OCI-LY1 (cell line): Measurements from ENCODE around the gene ESR2.

Source experiments
- H2AFZ ChIP-seq: fragments of 200-600 bp; sonication (generic), shearing (Covaris generic); 2 replicates; pipeline ENCODE4 v1.6.0; 2014; ENCODE audit warnings: antibody characterized with exemption, mild to moderate bottlenecking, low read length
- H3F3A ChIP-seq: fragments of 200-600 bp; sonication (generic), shearing (Covaris generic); 2 replicates; pipeline ENCODE4 v1.6.0; 2014; ENCODE audit warnings: mild to moderate bottlenecking, antibody characterized with exemption, low read length, moderate library complexity; ENCODE audit not compliant: insufficient read depth
- H3K27ac ChIP-seq: fragments of 200-600 bp; sonication (generic); 2 replicates; pipeline ENCODE4 v1.5.1; 2014; ENCODE audit warnings: low read length, mixed run types, mild to moderate bottlenecking, low read depth; ENCODE audit not compliant: poor library complexity, severe bottlenecking
- H3K27me3 ChIP-seq: fragments of 200-600 bp; sonication (generic); 2 replicates; pipeline ENCODE4 v1.6.0; 2014; ENCODE audit warnings: antibody characterized with exemption, mild to moderate bottlenecking, low read length, moderate library complexity; ENCODE audit not compliant: insufficient read depth
- H3K36me3 ChIP-seq: fragments of 200-600 bp; sonication (generic); 2 replicates; pipeline ENCODE4 v1.6.1; 2014; ENCODE audit warnings: mild to moderate bottlenecking, antibody characterized with exemption, low read length, moderate library complexity, mixed read lengths; ENCODE audit not compliant: insufficient read depth
- H3K4me1 ChIP-seq: fragments of 200-600 bp; sonication (generic); 2 replicates; pipeline ENCODE4 v1.5.1; 2014; ENCODE audit warnings: mild to moderate bottlenecking, low read length, moderate library complexity; ENCODE audit not compliant: insufficient read depth, severe bottlenecking
- H3K4me2 ChIP-seq: fragments of 200-600 bp; sonication (generic), shearing (Covaris generic); 2 replicates; pipeline ENCODE4 v1.6.1; 2014; ENCODE audit warnings: low read length
- H3K4me3 ChIP-seq: fragments of 200-600 bp; sonication (generic); 2 replicates; pipeline ENCODE4 v1.5.1; 2014; ENCODE audit warnings: low read length, low read depth, mild to moderate bottlenecking, mixed read lengths; ENCODE audit not compliant: poor library complexity, severe bottlenecking
- H3K79me2 ChIP-seq: fragments of 200-600 bp; shearing (Covaris generic); 2 replicates; pipeline ENCODE4 v1.6.1; 2016; ENCODE audit warnings: mixed run types, low read length, mixed read lengths; ENCODE audit not compliant: insufficient read depth
- H3K9ac ChIP-seq: fragments of 200-600 bp; sonication (generic), shearing (Covaris generic); 2 replicates; pipeline ENCODE4 v1.6.1; 2014; ENCODE audit warnings: mild to moderate bottlenecking, low read length, mixed read lengths
- H3K9me2 ChIP-seq: fragments of 200-600 bp; sonication (generic), shearing (Covaris generic); 2 replicates; pipeline ENCODE4 v1.6.1; 2014; ENCODE audit warnings: low read depth, mild to moderate bottlenecking, low read length, mixed read lengths
- H3K9me3 ChIP-seq: fragments of 200-600 bp; shearing (Covaris generic); 2 replicates; pipeline ENCODE4 v1.6.1; 2014; ENCODE audit warnings: low read length, mixed read lengths
- H4K20me1 ChIP-seq: fragments of 200-600 bp; sonication (generic), shearing (Covaris generic); 2 replicates; pipeline ENCODE4 v1.6.0; 2016; ENCODE audit warnings: mild to moderate bottlenecking, low read length; ENCODE audit not compliant: insufficient read depth
- EZH2 ChIP-seq: fragments of 200-600 bp; sonication (generic), shearing (Covaris generic); IDR thresholded peaks from 2 replicates; pipeline ENCODE4 v1.8.0; 2017; ENCODE audit warnings: borderline replicate concordance, mixed run types, mild to moderate bottlenecking, antibody characterized with exemption, low read length, moderate library complexity, mixed read lengths
- TF ChIP-seq, protein P1 (sequence below): fragments of 200-600 bp; sonication (generic), shearing (Covaris generic); IDR thresholded peaks from 2 replicates; pipeline ENCODE4 v1.5.1; 2017; ENCODE audit warnings: mild to moderate bottlenecking, antibody characterized with exemption, low read length, moderate library complexity, mixed read lengths

ESR2 gene

GRCh38 chr14:64158608-64159007 lies 135.6 kb downstream of the ESR2 start:
- Histone ChIP-seq H3K4me3 (no peak overlapping the region), H3K9me2 (no peaks in the 10 kb centered on the region), H4K20me1 (no peaks in the 10 kb centered on the region), H3K4me1 (no peaks in the 10 kb centered on the region), H3K9ac (no peak overlapping the region), H3K27ac (no peak overlapping the region), H3K36me3 (peaks cover 86% of the 10 kb centered on the region), H3K27me3 (no peaks in the 10 kb centered on the region), H3K79me2 (no peaks in the 10 kb centered on the region), H3K4me2 (no peak overlapping the region), H3F3A (no peaks in the 10 kb centered on the region), H2AFZ (no peak overlapping the region), H3K9me3 (no peaks in the 10 kb centered on the region)
- TF ChIP-seq, protein P1, sequence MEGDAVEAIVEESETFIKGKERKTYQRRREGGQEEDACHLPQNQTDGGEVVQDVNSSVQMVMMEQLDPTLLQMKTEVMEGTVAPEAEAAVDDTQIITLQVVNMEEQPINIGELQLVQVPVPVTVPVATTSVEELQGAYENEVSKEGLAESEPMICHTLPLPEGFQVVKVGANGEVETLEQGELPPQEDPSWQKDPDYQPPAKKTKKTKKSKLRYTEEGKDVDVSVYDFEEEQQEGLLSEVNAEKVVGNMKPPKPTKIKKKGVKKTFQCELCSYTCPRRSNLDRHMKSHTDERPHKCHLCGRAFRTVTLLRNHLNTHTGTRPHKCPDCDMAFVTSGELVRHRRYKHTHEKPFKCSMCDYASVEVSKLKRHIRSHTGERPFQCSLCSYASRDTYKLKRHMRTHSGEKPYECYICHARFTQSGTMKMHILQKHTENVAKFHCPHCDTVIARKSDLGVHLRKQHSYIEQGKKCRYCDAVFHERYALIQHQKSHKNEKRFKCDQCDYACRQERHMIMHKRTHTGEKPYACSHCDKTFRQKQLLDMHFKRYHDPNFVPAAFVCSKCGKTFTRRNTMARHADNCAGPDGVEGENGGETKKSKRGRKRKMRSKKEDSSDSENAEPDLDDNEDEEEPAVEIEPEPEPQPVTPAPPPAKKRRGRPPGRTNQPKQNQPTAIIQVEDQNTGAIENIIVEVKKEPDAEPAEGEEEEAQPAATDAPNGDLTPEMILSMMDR: no peak
- no peak for TF ChIP-seq EZH2

DNA sequence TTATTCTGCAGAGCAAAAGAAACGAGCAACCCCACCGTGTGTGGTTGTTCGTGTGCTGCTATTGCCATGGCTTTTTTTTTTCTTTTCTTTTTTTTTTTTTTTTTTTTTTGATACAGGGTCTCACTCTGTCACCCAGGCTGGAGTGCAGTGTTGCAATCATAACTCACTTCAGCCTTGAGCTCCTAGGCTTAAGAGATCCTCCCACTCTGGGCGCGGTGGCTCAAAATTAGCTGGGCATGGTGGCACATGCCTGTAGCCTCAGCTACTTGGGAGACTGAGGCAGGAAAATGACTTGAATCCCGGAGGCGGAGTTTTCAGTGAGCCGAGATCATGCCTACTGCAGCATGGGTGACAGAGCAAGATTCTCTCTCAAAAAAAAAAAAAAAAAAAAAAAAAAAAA lies 144.2 kb downstream of the ESR2 start:
- no peaks in the 10 kb centered on the region for H3K9me2 ChIP-seq
- H3K4me3 ChIP-seq: no peak overlapping the region
- TF ChIP-seq, protein P1: no peak
- no peak for TF ChIP-seq EZH2
- H3K9ac ChIP-seq: no peak overlapping the region
- H4K20me1 ChIP-seq: no peaks in the 10 kb centered on the region
- H3F3A ChIP-seq: no peaks in the 10 kb centered on the region
- H2AFZ ChIP-seq: no peak overlapping the region
- no peak overlapping the region for H3K27ac ChIP-seq
- H3K27me3 ChIP-seq: no peaks in the 10 kb centered on the region
- peaks cover 66% of the 10 kb centered on the region for H3K36me3 ChIP-seq
- H3K4me2 ChIP-seq: no peak overlapping the region
- no peaks in the 10 kb centered on the region for H3K79me2 ChIP-seq
- no peaks in the 10 kb centered on the region for H3K9me3 ChIP-seq
- no peaks in the 10 kb centered on the region for H3K4me1 ChIP-seq

GRCh38 chr14:64147126-64147790 lies 146.9 kb downstream of the ESR2 start:
- H3K9ac ChIP-seq: no peak overlapping the region
- H4K20me1 ChIP-seq: no peaks in the 10 kb centered on the region
- H3K27me3 ChIP-seq: no peaks in the 10 kb centered on the region
- no peaks in the 10 kb centered on the region for H3F3A ChIP-seq
- H3K36me3 ChIP-seq: peaks cover 64% of the 10 kb centered on the region
- TF ChIP-seq EZH2: no peak
- TF ChIP-seq, protein P1: no peak
- no peaks in the 10 kb centered on the region for H3K9me3 ChIP-seq
- no peaks in the 10 kb centered on the region for H3K4me1 ChIP-seq
- H3K4me3 ChIP-seq: no peak overlapping the region
- H2AFZ ChIP-seq: no peak overlapping the region
- H3K9me2 ChIP-seq: no peaks in the 10 kb centered on the region
- no peaks in the 10 kb centered on the region for H3K79me2 ChIP-seq
- H3K4me2 ChIP-seq: no peak overlapping the region
- no peak overlapping the region for H3K27ac ChIP-seq
